Measurements from ENCODE around the gene KRIT1. TPM values are rescaled to one million over a fixed set of nuclear protein-coding genes. Genes with fewer than 3 reads are reported as not detected.

The KRIT1 gene
- polyA plus RNA-seq, 1 donor from 2014 or later: 39.6 TPM

- H3K79me2 ChIP-seq (replicated peaks; ENCODE audit: insufficient read depth, low read length): peaks cover 14% of the 10 kb centered on the region
- H2AFZ ChIP-seq (ENCODE audit: low read depth, low read length): no peak overlapping the region
- H3K27ac ChIP-seq (ENCODE audit: low read length): no peak overlapping the region
- H3F3A ChIP-seq (ENCODE audit: insufficient read depth, low read length, poor library complexity, severe bottlenecking): no peaks in the 10 kb centered on the region
- no peaks in the 10 kb centered on the region for H4K20me1 ChIP-seq (ENCODE audit: insufficient read depth)
- peaks cover 5% of the 10 kb centered on the region for H3K9me3 ChIP-seq (ENCODE audit: low read length)
- peaks cover 5% of the 10 kb centered on the region for H3K36me3 ChIP-seq (ENCODE audit: insufficient read depth, low read length)
- TF ChIP-seq MXI1 (conservative IDR thresholded peaks at IDR 0.05; ENCODE audit: poor library complexity, severe bottlenecking) (no peak), POLR2AphosphoS5 (IDR thresholded peaks at IDR 0.05) (no peak), SMC3 (conservative IDR thresholded peaks at IDR 0.05; ENCODE audit: poor library complexity) (no peak), TAF1 (IDR thresholded peaks at IDR 0.05; ENCODE audit: low read depth) (no peak), EZH2 (IDR thresholded peaks at IDR 0.05; ENCODE audit: borderline replicate concordance, insufficient read depth, low read length, poor library complexity, severe bottlenecking) (no peak), RAD21 (conservative IDR thresholded peaks at IDR 0.05) (no peak), CTCF (IDR thresholded peaks at IDR 0.05; ENCODE audit: poor library complexity, severe bottlenecking) (no peak), REST (IDR thresholded peaks at IDR 0.05; ENCODE audit: borderline replicate concordance) (no peak), EP300 (conservative IDR thresholded peaks at IDR 0.05; ENCODE audit: poor library complexity, severe bottlenecking) (no peak)
- H3K4me2 ChIP-seq (ENCODE audit: low read length): no peak overlapping the region
- H3K9ac ChIP-seq (ENCODE audit: low read length): no peak overlapping the region
- H3K9me2 ChIP-seq (ENCODE audit: insufficient read depth, low read length): no peaks in the 10 kb centered on the region
- no peak overlapping the region for H3K4me3 ChIP-seq (ENCODE audit: low read length)
- no peaks in the 10 kb centered on the region for H3K27me3 ChIP-seq (ENCODE audit: insufficient read depth, low read depth, low read length)
Measured at GRCh38 chr7:92281031-92281430, 35.3 kb upstream of the KRIT1 start.

- Histone ChIP-seq H3K9me3 (ENCODE audit: low read length) (peaks cover 5% of the 10 kb centered on the region), H3F3A (ENCODE audit: insufficient read depth, low read length, poor library complexity, severe bottlenecking) (no peaks in the 10 kb centered on the region), H4K20me1 (ENCODE audit: insufficient read depth) (no peaks in the 10 kb centered on the region), H2AFZ (ENCODE audit: low read depth, low read length) (no peak overlapping the region), H3K9me2 (ENCODE audit: insufficient read depth, low read length) (no peaks in the 10 kb centered on the region), H3K36me3 (ENCODE audit: insufficient read depth, low read length) (peaks cover 5% of the 10 kb centered on the region), H3K9ac (ENCODE audit: low read length) (no peak overlapping the region), H3K4me2 (ENCODE audit: low read length) (no peak overlapping the region), H3K4me3 (ENCODE audit: low read length) (no peak overlapping the region), H3K27ac (ENCODE audit: low read length) (no peak overlapping the region), H3K79me2 (replicated peaks; ENCODE audit: insufficient read depth, low read length) (peaks cover 11% of the 10 kb centered on the region), H3K27me3 (ENCODE audit: insufficient read depth, low read depth, low read length) (no peaks in the 10 kb centered on the region)
- no peak for TF ChIP-seq MXI1 (conservative IDR thresholded peaks at IDR 0.05; ENCODE audit: poor library complexity, severe bottlenecking)
- TF ChIP-seq EP300 (conservative IDR thresholded peaks at IDR 0.05; ENCODE audit: poor library complexity, severe bottlenecking): no peak
- no peak for TF ChIP-seq SMC3 (conservative IDR thresholded peaks at IDR 0.05; ENCODE audit: poor library complexity)
- no peak for TF ChIP-seq RAD21 (conservative IDR thresholded peaks at IDR 0.05)
- no peak for TF ChIP-seq CTCF (IDR thresholded peaks at IDR 0.05; ENCODE audit: poor library complexity, severe bottlenecking)
- TF ChIP-seq REST (IDR thresholded peaks at IDR 0.05; ENCODE audit: borderline replicate concordance): no peak
- TF ChIP-seq TAF1 (IDR thresholded peaks at IDR 0.05; ENCODE audit: low read depth): no peak
- TF ChIP-seq POLR2AphosphoS5 (IDR thresholded peaks at IDR 0.05): no peak
Measured at GRCh38 chr7:92279396-92280031, 33.8 kb upstream of the KRIT1 start.

All from neural cell (in vitro differentiated cells).